Kidney (tissue), 14 donors: Measurements from ENCODE around the gene INPP4A. TPM values are rescaled to one million over a fixed set of nuclear protein-coding genes. Genes with fewer than 3 reads are reported as not detected.

Experiments
- DNase-seq, 5 donors: peaks; one replicate each; pipeline ENCODE4 v3.0.0-alpha.2; 2013 to 2020
- FAIRE-seq: peaks from 2 replicates; lab custom pipeline; 2012; peaks lifted over from hg19 to GRCh38; lab: Jason Lieb, UNC
- H3K27ac ChIP-seq, 2 donors: one replicate each; pipeline ENCODE4 v1.7.0; 2013; ENCODE audit warnings: low read depth in 2 of 2, low read length in 2 of 2, inconsistent platforms in 1 of 2
- H3K27me3 ChIP-seq: one replicate; pipeline ENCODE4 v1.7.1; 2013; ENCODE audit warnings: low read length, inconsistent platforms; ENCODE audit not compliant: control insufficient read depth, insufficient read depth
- H3K36me3 ChIP-seq, 3 donors: one replicate each; pipeline versions ENCODE4 v1.7.0 to v1.7.1; 2013; ENCODE audit warnings: low read length in 3 of 3, control low read depth in 1 of 3, inconsistent platforms in 1 of 3; ENCODE audit not compliant: insufficient read depth in 3 of 3, control insufficient read depth in 2 of 3
- H3K4me1 ChIP-seq, 3 donors: one replicate each; pipeline versions ENCODE4 v1.7.0 to v1.7.1; 2013; ENCODE audit warnings: low read length in 3 of 3, inconsistent platforms in 1 of 3, low read depth in 1 of 3; ENCODE audit not compliant: control insufficient read depth in 2 of 3, insufficient read depth in 2 of 3
- H3K4me3 ChIP-seq, 3 donors: one replicate each; pipeline versions ENCODE4 v1.7.0 to v1.8.1; 2013; ENCODE audit warnings: low read length in 3 of 3, control low read depth in 1 of 3, inconsistent platforms in 1 of 3
- H3K9ac ChIP-seq, 3 donors: one replicate each; pipeline versions ENCODE4 v1.7.0 to v1.7.1; 2013; ENCODE audit warnings: low read length in 3 of 3, control low read depth in 1 of 3, inconsistent platforms in 1 of 3
- H3K9me3 ChIP-seq, 3 donors: one replicate each; pipeline versions ENCODE4 v1.7.0 to v1.7.1; 2013; ENCODE audit warnings: low read length in 3 of 3, control low read depth in 1 of 3, inconsistent platforms in 1 of 3; ENCODE audit not compliant: control insufficient read depth in 2 of 3, insufficient read depth in 1 of 3
- CTCF ChIP-seq: IDR thresholded peaks from 3 replicates; pipeline ENCODE4 v1.5.1; 2012; ENCODE audit warnings: mild to moderate bottlenecking, moderate library complexity, borderline replicate concordance; ENCODE audit not compliant: insufficient read depth; ENCODE audit errors: extremely low read depth
- intact Hi-C: fragments of 100-400 bp; cut with DNase I; formaldehyde crosslinking; loops from one replicate; pipeline ENCODE4 v1.11.1; 2022
- polyA plus RNA-seq: library from polyadenylated mRNA; stranded (reverse); fragments of 350-450 nt; fragmentation: Illumina TruSeq; extraction: RNeasy Lipid Tissue Mini Kit (QIAGEN cat#74804); gene quantifications from one replicate; pipeline ENCODE4 v1.2.3, GENCODE V29; 2014; ENCODE audit warnings: low read depth, low replicate concordance; ENCODE audit not compliant: insufficient read depth
- total RNA-seq: library from RNA; stranded (reverse); fragmentation: NEBNext Ultra II Directional; extraction: Animal tissue kit (Norgen Biotek cat#: 25700); gene quantifications from one replicate; pipeline ENCODE4 v1.2.1, GENCODE V29; 2021
- donor health status: control.
- donor health status: control.
- donor health status: control.
- donor health status: control.
- donor health status: control.
- donor health status: DM: yes; HTN: yes; CAD: no.
- donor health status: Normal renal cell carcinoma (clear cell type).

The INPP4A gene
- total and polyA plus RNA-seq, 2 donors from 2014 or later = 4.1 to 27.9 TPM

- FAIRE-seq = no peak
- Histone ChIP-seq H3K36me3 (no peaks in the 10 kb centered on the region), H3K27ac (no peak overlapping the region), H3K4me3 (no peak overlapping the region), H3K27me3 (no peaks in the 10 kb centered on the region), H3K9ac (no peak overlapping the region), H3K9me3 (no peaks in the 10 kb centered on the region), H3K4me1 (peaks cover 0 to 7% (median 0%) of the 10 kb centered on the region in 3 donors)
- intact Hi-C loops = no loop called here
- DNase-seq = no peak
- TF ChIP-seq CTCF = no peak
Measured at GRCh38 chr2:98485453-98485755, 40.7 kb downstream of the INPP4A start.

- TF ChIP-seq CTCF = no peak
- Histone ChIP-seq H3K27ac (no peak overlapping the region), H3K9me3 (no peaks in the 10 kb centered on the region), H3K9ac (no peak overlapping the region), H3K27me3 (no peaks in the 10 kb centered on the region), H3K4me3 (no peak overlapping the region), H3K4me1 (peaks cover 0 to 7% (median 0%) of the 10 kb centered on the region in 3 donors), H3K36me3 (no peaks in the 10 kb centered on the region)
- no peak for FAIRE-seq
- no peak for DNase-seq
- intact Hi-C loops = no loop called here
Measured at GRCh38 chr2:98486374-98486981, 41.8 kb downstream of the INPP4A start.

- DNase-seq (no peak), FAIRE-seq (no peak)
- intact Hi-C loops = no loop called here
- Histone ChIP-seq H3K27me3 (no peaks in the 10 kb centered on the region), H3K9me3 (no peaks in the 10 kb centered on the region), H3K4me3 (no peak overlapping the region), H3K4me1 (peaks cover 0 to 7% (median 0%) of the 10 kb centered on the region in 3 donors), H3K9ac (no peak overlapping the region), H3K36me3 (no peaks in the 10 kb centered on the region), H3K27ac (no peak overlapping the region)
- no peak for TF ChIP-seq CTCF
Measured at GRCh38 chr2:98487101-98487805, 42.6 kb downstream of the INPP4A start.
